Spleen (tissue), 7 donors: ENCODE results near the gene HNF1B.

Experiments
- CTCF ChIP-seq, 11 experiments: fragments of 200-600 bp in 7 of 11; fragments of 450-650 bp in 4 of 11; sonication (generic) in 4 of 11; IDR thresholded peaks in 8 of 11; conservative IDR thresholded peaks in 3 of 11; 1 replicate in 7 of 11; 2 replicates in 4 of 11; pipeline versions ENCODE4 v1.4.0 to v1.8.0; 2016 to 2021; ENCODE audit warnings: antibody characterized with exemption in 11 of 11, inconsistent platforms in 4 of 11, mild to moderate bottlenecking in 1 of 11
- POLR2A ChIP-seq, 3 donors: fragments of 450-650 bp; IDR thresholded peaks; one replicate each; pipeline ENCODE4 v1.5.1; 2017; ENCODE audit warnings: antibody characterized with exemption in 3 of 3, mild to moderate bottlenecking in 1 of 3
- donor health status: DM: no; HTN: no; CAD: no; lungs with moderate emphysema.
- donor health status: DM: no; HTN: no; CAD: no.
- donor health status: DM: no; HTN: no; CAD: no.

- TF ChIP-seq CTCF (IDR thresholded peaks at IDR 0.05 in 8 of 11, conservative IDR thresholded peaks at IDR 0.05 in 3 of 11) = no peak
- TF ChIP-seq POLR2A (IDR thresholded peaks at IDR 0.05) = no peak
Observed at GRCh38 chr17:37710344-37710886, 34.4 kb downstream of the HNF1B start.
